Right hindlimb (tissue), 1 donor: ENCODE results near the gene RAB40B.

Experiments used
- DNase-seq: peaks from one replicate; pipeline ENCODE4 v3.0.0-alpha.2; 2018

The RAB40B gene

DNA sequence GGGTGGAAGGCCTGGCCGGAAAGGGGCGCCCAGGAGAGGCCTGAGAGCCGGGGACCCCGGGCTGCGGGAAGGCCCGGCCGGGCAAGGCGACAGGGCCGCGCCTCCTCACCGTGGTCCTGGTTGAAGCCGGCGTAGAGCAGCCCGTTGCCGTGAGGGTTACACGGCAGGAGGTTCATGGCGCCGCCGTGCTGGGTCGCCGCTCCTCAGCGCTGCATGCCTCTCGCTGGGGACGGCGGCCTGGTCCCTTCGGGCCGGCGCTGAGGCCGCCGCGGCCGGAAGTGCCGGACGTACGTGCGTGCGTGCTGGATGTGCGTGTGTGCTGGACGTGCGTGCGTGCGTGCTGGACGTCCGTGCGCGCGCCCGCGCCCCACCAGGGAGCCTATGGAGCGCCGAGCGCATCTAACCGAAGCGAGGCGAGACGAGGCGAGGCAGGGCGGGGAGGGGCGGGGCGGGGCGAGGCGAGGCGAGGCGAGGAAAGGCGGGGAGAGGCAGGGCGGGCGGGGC lies 50.3 kb downstream of the RAB40B start, which contains the start of gene WDR45B:
WDR45B (minus strand) TSS at position 280 of the 504 bp plus-strand sequence; CDS start at position 176, 104 bp downstream.
- DNase-seq, result peak; percentile 98

DNA sequence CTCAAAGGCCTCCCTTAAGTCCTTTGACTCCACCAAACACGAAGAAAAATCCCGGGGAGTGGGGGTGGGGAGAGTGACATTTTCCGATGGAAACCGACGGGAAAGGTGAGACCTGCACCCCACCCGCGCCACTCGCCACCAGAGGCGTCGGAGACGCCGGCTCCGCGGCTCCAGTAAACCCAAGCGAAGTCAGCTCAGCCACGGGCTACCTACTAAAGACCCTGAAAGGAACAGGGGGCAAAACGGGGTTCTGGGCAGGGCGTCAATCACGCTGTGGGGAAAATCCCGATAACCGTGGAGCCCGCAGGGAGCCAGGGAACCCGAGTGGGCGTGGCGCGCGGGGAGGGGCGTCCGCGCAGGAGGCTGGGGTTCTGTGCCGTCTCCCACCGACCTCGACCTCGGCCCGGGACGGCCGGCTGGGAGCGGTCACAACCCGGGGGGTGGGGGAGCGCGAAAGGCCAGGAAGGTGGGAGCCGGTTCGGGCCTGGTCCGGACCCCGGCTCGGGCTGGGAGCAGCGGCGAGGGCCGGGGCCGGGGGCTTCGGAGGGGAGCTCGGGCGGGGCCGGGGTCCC lies 50.8 kb downstream of the RAB40B start:
- peak; percentile 56 for DNase-seq

DNA sequence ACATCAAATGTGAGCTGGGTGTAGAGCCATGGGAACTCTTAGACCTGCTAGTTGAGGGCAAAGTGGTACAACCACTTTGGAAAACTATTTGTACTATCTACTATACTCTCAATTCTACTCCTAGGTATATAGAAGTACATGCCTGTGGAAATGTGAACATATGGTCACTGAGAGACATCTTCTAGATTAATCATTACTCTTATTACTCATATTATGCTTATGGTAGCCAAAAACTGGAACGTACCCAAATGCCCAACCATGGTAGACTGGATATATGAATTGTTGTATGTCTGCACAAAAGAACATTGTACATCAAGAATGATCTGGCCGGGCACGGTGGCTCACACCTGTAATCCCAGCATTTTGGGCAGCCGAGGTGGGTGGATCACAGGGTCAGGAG lies 53.0 kb downstream of the RAB40B start:
- no peak for DNase-seq

DNA sequence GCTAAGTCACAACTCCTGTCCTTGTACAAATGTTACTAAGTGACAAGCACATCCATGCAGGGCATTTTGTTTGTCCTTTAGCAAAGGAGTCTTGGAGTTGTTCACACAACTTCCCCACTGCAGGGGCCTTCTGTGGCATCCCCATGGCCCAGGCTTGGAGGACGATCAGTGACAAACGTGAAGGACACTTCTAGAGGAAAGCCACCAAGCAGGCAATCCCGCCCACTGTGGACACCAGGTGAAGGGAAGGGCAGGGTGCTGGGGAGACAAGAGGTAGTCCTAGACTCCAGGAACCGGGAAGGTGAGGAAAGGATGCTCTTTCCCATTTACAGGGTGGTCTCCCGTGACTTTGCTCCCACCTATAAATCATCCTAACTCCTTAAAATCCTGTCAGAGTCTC lies 54.4 kb downstream of the RAB40B start:
- DNase-seq, result no peak

DNA sequence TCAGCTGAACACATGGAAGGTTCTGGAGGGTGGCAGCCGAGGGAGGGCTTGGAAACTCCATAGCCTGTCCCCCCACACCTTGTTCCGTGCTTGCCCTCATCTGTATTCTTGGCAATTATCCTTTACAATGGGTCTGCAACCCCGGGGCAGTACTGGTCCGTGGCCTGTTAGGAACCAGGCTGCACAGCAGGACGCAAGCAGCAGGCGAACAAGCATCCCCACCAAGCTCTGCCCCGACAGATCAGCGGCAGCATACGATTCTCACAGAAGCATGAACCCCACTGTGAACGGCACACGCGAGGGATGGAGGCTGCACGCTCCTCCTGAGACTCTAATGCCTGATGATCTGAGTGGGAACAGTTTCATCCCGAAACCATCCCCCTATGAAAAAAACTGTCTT lies 56.5 kb downstream of the RAB40B start:
- no peak for DNase-seq

DNA sequence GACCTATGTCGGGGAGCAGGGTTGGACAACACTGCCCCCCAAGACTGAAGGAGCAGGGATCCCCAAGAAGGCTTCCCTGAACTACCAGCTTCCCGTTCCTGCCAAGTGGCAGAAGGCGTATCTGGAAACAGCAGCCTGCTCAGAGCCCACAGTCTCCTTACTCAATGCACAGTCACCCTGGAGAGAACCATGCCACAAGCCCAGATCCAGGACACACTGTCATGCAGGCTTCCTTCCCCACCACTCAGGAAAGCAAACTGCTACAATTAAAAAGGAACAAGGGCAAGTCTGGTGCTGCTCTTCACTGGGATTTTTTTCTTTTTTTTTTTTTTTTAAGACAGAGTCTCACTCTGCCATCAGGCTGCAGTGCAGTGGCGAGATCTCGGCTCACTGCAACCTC lies 58.5 kb downstream of the RAB40B start:
- DNase-seq, result no peak

DNA sequence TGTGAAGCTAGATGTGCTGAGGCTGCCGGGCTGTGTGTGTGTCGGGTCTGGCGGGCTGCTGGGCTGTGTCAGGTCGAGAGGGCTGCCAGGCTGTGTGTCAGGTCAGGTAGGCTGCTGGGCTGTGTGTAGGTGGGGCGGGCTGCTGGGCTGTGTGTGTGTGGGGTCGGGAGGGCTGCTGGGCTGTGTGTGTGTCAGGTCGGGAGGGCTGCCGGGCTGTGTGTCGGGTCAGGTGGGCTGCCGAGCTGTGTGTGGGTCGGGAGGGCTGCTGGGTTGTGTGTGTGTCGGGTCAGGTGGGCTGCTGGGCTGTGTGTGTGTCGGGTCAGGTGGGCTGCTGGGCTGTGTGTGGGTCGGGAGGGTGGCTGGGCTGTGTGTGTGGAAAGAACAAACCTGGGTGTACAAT lies 58.9 kb downstream of the RAB40B start:
- no peak for DNase-seq

DNA sequence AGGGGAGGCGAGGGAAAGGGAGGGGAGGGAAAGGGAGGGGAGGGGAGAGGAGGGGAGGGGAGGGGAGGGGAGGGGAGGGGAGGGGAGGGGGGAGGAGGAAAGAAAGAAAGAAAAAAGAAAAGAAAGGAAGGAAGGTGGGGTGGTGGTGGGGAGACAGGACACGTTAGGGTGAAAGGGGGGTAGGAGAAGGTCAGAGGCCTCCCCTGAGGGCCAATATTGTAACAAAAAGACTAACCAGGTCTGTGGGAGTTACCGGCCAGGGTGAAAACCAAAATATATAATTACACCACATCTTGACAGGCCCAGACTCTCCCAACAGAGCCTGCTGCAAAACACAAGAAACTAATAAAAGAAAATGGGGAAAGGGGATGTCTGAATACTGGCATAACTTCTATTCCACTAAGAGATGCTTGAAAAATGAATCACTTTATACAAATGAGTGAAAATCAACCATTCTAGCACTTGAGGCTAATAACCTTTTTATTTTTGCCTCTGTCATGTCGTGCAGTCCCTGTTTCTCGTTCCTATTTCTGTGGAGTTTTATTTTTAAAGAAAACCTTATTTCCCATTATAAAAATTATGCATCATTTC lies 60.2 kb downstream of the RAB40B start:
- no peak for DNase-seq

DNA sequence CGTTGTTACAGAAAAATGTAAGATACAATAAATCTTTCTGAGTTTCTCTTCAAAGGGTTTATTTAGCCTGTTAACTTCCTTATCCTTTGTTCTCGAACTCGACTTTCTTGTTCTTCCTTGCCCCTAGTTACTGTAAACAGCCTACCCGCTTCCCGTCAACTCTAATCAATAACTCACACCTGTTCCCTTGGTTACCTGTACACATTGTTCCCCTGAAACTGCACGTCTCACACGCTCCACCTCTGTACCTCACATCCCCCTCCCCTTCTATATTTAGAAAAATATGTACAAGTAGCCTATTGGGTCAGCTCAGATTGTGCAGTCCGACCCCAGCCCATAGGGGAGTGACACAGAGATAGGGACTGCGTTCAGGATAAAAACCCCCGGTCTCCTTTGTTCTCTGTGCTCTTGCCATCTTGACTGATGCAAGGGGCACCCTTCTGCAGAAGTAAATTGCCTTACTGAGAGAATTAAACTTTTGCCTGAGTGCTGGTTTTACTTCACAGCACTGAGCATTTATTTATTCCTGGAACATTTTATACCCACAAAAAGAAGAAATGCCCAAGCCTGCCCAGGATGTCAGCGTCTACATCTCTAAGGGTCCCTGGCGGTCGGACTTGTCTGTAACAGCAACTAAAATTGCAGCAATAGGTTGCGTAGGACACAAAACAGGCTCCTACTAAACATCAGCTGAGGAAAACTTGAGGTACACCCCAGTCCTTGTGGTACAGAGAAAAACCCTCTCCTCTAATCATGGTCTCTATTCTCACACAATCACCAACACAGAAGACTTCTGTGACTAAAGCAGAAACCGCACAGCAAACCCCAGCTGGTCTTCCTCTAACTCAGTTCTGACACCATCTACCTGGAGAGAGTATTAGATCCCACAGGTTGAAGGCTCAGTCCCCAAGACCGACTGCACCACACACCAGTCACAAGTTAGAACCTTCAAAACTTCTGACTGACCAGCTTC lies 61.6 kb downstream of the RAB40B start:
- DNase-seq, result no peak

DNA sequence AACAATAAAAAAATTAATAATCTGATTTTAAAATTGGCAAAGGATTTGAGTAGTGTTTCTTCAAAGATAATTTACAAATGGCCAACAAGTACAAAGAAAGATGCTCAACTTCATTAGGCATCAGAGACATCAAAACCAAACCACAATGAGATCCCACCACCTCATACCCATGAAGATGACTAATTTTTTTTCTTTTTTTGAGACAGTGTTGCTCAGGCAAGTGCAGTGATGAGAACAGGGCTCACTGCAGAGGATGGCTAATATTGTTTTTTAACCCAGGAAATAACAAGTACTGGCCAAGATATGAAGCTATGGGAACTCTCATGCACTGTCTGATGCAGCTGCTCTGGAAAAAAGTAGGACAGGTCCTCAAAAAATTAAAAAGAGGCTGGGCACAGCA lies 65.2 kb downstream of the RAB40B start:
- no peak for DNase-seq

DNA sequence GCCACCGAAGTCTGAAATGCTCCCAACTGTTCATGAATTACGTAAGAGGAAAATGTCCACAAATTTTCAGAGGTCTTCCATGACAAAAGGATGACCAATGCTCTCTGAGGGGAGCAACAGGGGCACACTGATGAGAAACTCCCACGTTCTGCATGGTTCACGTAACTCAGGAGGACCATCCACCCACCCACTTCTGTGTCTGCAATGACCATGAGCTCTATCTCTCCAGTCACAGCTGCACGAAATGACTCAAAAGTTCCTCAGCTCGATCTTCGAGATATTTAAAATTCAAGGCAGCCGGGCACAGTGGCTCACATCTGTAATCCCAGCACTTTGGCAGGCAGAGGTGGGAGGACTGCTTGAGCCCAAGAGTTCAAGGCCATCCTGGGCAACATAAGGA lies 66.0 kb downstream of the RAB40B start:
- no peak for DNase-seq

DNA sequence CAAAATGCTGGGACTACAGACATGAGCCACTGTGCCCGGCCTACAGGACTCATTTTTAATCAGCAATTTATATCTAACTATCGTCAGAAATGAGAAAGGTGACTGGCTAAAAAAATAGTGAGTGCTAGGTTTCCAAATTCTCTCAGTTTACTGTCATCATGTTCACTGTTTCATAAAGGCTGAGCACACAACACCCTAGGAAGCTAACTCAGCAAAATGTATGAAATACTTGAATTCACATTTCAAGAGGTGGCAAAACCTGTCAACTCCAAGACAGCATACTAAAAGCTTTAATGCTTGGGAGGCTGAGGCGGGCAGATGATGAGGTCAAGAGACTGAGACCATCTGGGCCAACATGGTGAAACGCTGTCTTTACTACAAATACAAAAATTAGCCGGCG lies 67.0 kb downstream of the RAB40B start:
- no peak for DNase-seq

DNA sequence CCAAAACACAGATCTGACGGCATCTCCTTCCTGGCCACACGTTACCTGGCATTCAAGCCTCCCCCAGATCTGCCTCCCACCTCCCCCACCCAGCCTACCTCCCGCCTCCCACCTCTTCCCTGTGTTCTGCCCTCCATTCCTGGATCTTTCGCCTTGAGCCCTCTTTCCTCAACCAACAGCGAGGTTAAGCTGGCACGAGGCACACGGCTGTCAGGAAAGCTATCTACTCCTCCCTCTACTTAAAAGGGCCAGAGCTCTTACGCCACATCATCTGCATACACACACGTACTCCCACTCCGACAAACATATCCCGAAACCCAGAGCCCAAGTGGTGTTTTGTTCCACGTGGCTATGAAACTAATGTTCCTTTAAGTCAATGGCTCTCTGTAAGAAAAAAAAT lies 68.3 kb downstream of the RAB40B start:
- no peak for DNase-seq

DNA sequence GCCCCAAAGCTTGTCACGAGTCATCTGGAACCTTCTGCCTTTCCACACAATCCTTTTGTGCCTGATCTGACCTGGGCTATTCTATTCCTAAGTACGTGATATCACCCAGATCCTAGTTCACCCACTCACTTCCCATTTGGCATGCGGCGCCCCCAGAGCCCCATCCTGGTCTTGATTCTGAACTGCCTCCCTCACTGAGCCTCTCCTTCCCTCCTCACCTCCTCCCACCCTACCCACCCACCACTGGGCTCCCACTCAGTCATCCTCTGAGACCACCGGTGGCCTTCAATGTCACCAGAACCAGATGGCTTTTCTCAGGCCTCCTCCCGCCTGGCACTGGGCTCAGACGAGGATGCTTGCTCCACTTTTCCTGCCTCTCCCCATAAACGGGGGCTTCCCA lies 68.8 kb downstream of the RAB40B start:
- no peak for DNase-seq

DNA sequence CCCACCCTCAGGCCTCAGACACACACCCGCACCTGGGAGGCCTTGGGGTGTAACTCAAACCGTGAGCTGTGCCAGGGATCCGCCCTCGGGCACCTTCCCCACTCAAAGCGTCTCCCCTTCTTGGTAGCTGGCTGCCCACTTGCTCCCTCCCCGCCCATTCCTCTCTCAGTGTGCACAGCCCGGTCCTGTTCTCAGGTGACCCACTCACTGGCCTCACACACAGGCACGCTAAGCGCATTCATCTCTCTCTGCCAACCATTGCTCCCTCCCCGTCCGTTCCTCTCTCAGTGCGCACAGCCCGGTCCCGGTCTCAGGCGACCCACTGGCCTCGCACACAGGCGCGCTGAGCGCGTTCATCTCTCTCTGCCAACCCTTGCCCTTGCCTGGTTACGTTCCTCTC lies 71.1 kb downstream of the RAB40B start:
- DNase-seq, result no peak

DNA sequence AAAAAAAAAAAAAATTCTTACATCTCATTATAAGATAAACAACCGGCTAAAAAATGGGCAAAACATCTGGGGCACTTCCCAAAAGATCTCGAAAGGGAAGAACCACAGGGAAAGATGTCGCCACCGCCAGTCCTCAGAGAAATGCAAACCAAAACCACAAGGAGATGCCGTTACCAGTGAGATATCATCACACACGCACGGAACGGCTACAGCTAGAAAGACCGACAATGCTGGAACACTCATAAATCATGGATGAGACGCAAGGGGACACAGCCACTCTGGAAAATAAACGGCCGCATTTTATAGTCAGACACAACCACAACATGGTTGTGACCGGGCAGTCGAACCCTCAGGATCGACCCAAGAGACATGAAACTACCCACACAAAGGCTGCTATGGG lies 74.8 kb downstream of the RAB40B start:
- no peak for DNase-seq

DNA sequence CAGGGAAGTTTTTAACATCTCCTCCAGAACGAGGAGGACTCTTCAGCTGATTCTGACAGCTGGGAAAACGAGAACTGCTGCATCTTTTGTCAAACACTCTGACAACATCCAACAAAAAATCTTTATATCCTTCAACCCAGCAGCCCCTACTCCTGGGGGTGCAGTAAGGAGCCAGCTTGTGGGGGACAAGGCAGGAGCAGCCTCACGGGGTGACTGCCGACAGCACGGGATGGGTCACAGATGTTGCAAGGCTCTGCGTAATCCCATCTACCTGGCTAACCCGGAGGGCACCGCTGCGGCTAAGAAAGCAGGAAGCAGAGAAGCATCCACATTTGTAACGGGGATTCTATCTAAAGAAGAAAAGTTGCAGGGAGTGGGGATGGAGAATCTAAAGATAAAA lies 78.9 kb downstream of the RAB40B start:
- DNase-seq, result no peak

DNA sequence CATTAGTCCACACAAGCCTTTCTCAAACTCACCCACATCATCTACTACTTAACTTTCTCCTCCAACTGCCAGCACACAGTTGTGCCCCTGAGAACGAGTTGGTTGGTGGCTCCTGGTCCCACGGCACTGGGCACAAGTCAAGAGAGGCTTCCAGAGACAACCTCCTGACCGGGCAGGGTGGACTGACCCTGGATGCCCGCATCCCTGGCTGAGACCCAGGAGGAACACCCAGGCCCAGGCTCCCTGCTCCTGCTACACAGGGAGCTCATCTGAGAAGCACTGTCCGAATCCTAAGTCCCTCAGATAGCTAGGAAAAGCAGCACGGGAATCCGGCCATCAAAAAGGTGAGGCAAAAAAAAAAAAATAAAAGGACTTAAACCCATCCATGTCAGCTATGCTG lies 79.3 kb downstream of the RAB40B start:
- no peak for DNase-seq

DNA sequence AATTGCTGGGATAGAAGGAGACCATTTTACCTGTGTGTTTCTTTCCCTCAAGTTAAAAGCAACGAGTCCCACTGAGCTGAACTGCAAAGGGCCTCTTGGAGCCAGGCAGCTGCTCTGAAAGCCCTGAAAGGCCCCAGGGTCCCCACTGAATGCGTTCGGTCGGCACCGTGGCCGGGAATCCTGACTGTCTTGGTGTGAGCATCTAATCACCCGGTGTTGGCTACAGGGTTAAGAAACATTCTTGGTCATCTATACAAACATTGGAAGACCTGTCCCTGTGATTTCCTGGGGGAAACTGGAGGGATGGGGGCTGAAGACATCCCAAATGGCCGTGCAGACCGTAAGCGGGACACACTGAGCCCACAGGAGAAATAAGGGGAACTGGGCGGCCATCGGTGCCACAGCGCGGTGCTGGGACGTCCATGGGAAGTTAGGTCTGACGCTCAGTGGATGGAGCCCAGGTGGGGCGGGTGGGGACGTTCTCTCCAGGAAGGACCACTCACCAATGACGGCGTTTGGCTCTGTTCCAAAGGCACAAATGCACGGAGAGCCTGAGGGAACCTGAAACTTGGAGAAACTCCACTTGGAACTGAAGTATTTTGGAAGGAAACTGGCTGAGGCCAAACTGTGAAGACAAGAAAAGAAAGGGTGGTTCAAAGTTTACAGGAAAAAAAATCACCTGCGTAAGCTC lies 82.3 kb downstream of the RAB40B start:
- DNase-seq, result no peak

DNA sequence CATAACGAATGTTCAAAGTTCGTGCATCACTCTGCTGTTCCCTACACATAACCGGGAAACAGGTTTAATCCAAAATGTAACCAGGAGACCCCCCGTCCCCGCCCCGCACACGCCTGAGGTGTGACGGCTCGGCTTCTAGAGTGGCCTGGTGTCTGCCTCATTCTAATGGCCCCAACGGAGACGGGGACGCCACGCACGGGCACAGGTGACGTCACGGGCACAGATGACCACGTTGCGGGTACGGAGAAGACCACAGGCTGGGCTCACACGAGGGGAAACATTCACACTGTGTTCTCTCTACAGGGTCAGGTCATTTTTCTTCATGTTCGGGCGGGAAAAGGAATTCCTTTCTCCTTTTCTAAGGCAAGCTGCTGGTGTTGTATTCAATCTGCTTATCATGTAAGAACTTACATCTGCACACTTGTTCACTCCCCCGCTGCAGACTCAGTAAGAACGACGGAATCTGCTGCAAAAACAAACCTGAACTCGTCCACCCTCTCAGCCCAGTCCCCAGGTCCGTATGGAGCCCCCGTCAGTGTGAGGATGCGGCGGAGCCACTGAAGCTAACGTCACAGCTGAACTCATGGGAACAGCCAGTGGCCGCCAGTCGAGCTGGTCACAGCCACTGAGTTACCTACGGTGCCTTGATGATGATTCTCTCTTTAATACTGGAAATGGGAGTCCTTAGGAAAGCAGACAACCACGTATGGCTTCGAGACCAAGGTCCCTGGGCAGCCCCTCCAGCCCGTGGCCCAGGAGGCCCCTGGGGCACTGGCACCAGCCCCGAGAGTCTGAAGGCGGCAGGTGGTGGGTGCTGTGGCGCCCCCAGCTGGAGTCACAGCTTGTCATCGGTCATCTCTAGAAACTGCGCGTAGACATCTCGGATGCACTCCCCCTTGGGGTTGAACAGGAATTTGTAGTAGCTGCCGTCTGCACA lies 83.1 kb downstream of the RAB40B start:
- DNase-seq, result no peak

DNA sequence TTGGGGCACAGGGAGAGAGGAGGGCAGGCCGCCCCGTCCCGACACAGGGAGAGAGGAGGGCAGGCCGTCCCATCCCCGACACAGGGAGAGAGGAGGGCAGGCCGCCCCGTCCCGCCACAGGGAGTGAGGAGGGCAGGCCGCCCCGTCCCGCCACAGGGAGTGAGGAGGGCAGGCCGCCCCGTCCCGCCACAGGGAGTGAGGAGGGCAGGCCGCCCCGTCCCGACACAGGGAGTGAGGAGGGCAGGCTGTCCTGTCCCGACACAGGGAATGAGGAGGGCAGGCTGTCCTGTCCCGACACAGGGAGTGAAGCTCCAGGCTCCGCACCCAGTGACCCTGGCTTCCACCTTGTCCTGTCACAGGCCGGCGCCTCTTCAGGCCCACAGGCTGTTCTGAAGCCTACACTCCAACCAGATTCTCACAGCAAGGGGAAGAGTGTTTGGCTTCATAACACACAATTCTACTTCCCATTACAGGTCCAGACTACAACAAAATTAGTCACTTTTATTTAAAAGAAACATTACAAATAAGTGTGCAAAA lies 84.3 kb downstream of the RAB40B start:
- no peak for DNase-seq
